OCI-LY1 (cell line): ENCODE measurements around the gene RAB3C.

ENCODE experiments used
- H2AFZ ChIP-seq: fragments of 200-600 bp; sonication (generic), shearing (Covaris generic); 2 replicates; pipeline ENCODE4 v1.6.0; 2014; ENCODE audit warnings: antibody characterized with exemption, mild to moderate bottlenecking, low read length
- H3F3A ChIP-seq: fragments of 200-600 bp; sonication (generic), shearing (Covaris generic); 2 replicates; pipeline ENCODE4 v1.6.0; 2014; ENCODE audit warnings: mild to moderate bottlenecking, antibody characterized with exemption, low read length, moderate library complexity; ENCODE audit not compliant: insufficient read depth
- H3K27ac ChIP-seq: fragments of 200-600 bp; sonication (generic); 2 replicates; pipeline ENCODE4 v1.5.1; 2014; ENCODE audit warnings: low read length, mixed run types, mild to moderate bottlenecking, low read depth; ENCODE audit not compliant: poor library complexity, severe bottlenecking
- H3K27me3 ChIP-seq: fragments of 200-600 bp; sonication (generic); 2 replicates; pipeline ENCODE4 v1.6.0; 2014; ENCODE audit warnings: antibody characterized with exemption, mild to moderate bottlenecking, low read length, moderate library complexity; ENCODE audit not compliant: insufficient read depth
- H3K36me3 ChIP-seq: fragments of 200-600 bp; sonication (generic); 2 replicates; pipeline ENCODE4 v1.6.1; 2014; ENCODE audit warnings: mild to moderate bottlenecking, antibody characterized with exemption, low read length, moderate library complexity, mixed read lengths; ENCODE audit not compliant: insufficient read depth
- H3K4me1 ChIP-seq: fragments of 200-600 bp; sonication (generic); 2 replicates; pipeline ENCODE4 v1.5.1; 2014; ENCODE audit warnings: mild to moderate bottlenecking, low read length, moderate library complexity; ENCODE audit not compliant: insufficient read depth, severe bottlenecking
- H3K4me2 ChIP-seq: fragments of 200-600 bp; sonication (generic), shearing (Covaris generic); 2 replicates; pipeline ENCODE4 v1.6.1; 2014; ENCODE audit warnings: low read length
- H3K4me3 ChIP-seq: fragments of 200-600 bp; sonication (generic); 2 replicates; pipeline ENCODE4 v1.5.1; 2014; ENCODE audit warnings: low read length, low read depth, mild to moderate bottlenecking, mixed read lengths; ENCODE audit not compliant: poor library complexity, severe bottlenecking
- H3K79me2 ChIP-seq: fragments of 200-600 bp; shearing (Covaris generic); 2 replicates; pipeline ENCODE4 v1.6.1; 2016; ENCODE audit warnings: mixed run types, low read length, mixed read lengths; ENCODE audit not compliant: insufficient read depth
- H3K9ac ChIP-seq: fragments of 200-600 bp; sonication (generic), shearing (Covaris generic); 2 replicates; pipeline ENCODE4 v1.6.1; 2014; ENCODE audit warnings: mild to moderate bottlenecking, low read length, mixed read lengths
- H3K9me2 ChIP-seq: fragments of 200-600 bp; sonication (generic), shearing (Covaris generic); 2 replicates; pipeline ENCODE4 v1.6.1; 2014; ENCODE audit warnings: low read depth, mild to moderate bottlenecking, low read length, mixed read lengths
- H3K9me3 ChIP-seq: fragments of 200-600 bp; shearing (Covaris generic); 2 replicates; pipeline ENCODE4 v1.6.1; 2014; ENCODE audit warnings: low read length, mixed read lengths
- H4K20me1 ChIP-seq: fragments of 200-600 bp; sonication (generic), shearing (Covaris generic); 2 replicates; pipeline ENCODE4 v1.6.0; 2016; ENCODE audit warnings: mild to moderate bottlenecking, low read length; ENCODE audit not compliant: insufficient read depth
- CTCF ChIP-seq: fragments of 200-600 bp; sonication (generic), shearing (Covaris generic); IDR thresholded peaks from 2 replicates; pipeline ENCODE4 v1.5.1; 2017; ENCODE audit warnings: mild to moderate bottlenecking, antibody characterized with exemption, low read length, moderate library complexity, mixed read lengths
- EZH2 ChIP-seq: fragments of 200-600 bp; sonication (generic), shearing (Covaris generic); IDR thresholded peaks from 2 replicates; pipeline ENCODE4 v1.8.0; 2017; ENCODE audit warnings: borderline replicate concordance, mixed run types, mild to moderate bottlenecking, antibody characterized with exemption, low read length, moderate library complexity, mixed read lengths

RAB3C gene

GRCh38 chr5:58838729-58839128, 255.9 kb downstream of the RAB3C start:
- Histone ChIP-seq H3K9me3 (no peaks in the 10 kb centered on the region), H3K27me3 (no peaks in the 10 kb centered on the region), H4K20me1 (no peaks in the 10 kb centered on the region), H3K79me2 (no peaks in the 10 kb centered on the region), H3K4me1 (no peaks in the 10 kb centered on the region), H3K4me3 (no peak overlapping the region), H3K27ac (no peak overlapping the region), H3K4me2 (no peak overlapping the region), H3K36me3 (no peaks in the 10 kb centered on the region), H3F3A (no peaks in the 10 kb centered on the region), H3K9ac (no peak overlapping the region), H2AFZ (no peak overlapping the region), H3K9me2 (no peaks in the 10 kb centered on the region)
- TF ChIP-seq EZH2 (no peak), CTCF (no peak)

GRCh38 chr5:58842852-58843251, 260.0 kb downstream of the RAB3C start:
- H3K4me3 ChIP-seq: no peak overlapping the region
- no peak overlapping the region for H3K4me2 ChIP-seq
- H4K20me1 ChIP-seq: no peaks in the 10 kb centered on the region
- H3K27me3 ChIP-seq: no peaks in the 10 kb centered on the region
- H3K9me3 ChIP-seq: no peaks in the 10 kb centered on the region
- no peaks in the 10 kb centered on the region for H3F3A ChIP-seq
- H3K36me3 ChIP-seq: no peaks in the 10 kb centered on the region
- H2AFZ ChIP-seq: no peak overlapping the region
- no peak for TF ChIP-seq EZH2
- H3K79me2 ChIP-seq: no peaks in the 10 kb centered on the region
- no peaks in the 10 kb centered on the region for H3K9me2 ChIP-seq
- H3K27ac ChIP-seq: no peak overlapping the region
- no peak overlapping the region for H3K9ac ChIP-seq
- no peaks in the 10 kb centered on the region for H3K4me1 ChIP-seq

- H3K79me2 ChIP-seq: no peaks in the 10 kb centered on the region
- no peaks in the 10 kb centered on the region for H3K27me3 ChIP-seq
- no peaks in the 10 kb centered on the region for H3K36me3 ChIP-seq
- no peak overlapping the region for H3K4me3 ChIP-seq
- no peak overlapping the region for H3K9ac ChIP-seq
- H3K4me1 ChIP-seq: no peaks in the 10 kb centered on the region
- no peak overlapping the region for H3K27ac ChIP-seq
- H3K9me2 ChIP-seq: no peaks in the 10 kb centered on the region
- H3K4me2 ChIP-seq: no peak overlapping the region
- H4K20me1 ChIP-seq: no peaks in the 10 kb centered on the region
- no peaks in the 10 kb centered on the region for H3F3A ChIP-seq
- H2AFZ ChIP-seq: no peak overlapping the region
- H3K9me3 ChIP-seq: no peaks in the 10 kb centered on the region
- TF ChIP-seq CTCF (no peak), EZH2 (no peak)
These were observed 261.5 kb downstream of the RAB3C start for GRCh38 chr5:58844395-58844794.

- no peaks in the 10 kb centered on the region for H3K9me3 ChIP-seq
- H3K4me2 ChIP-seq: no peak overlapping the region
- H3K4me1 ChIP-seq: no peaks in the 10 kb centered on the region
- no peak for TF ChIP-seq EZH2
- TF ChIP-seq CTCF: no peak
- H3K27me3 ChIP-seq: no peaks in the 10 kb centered on the region
- H3K27ac ChIP-seq: no peak overlapping the region
- no peak overlapping the region for H3K9ac ChIP-seq
- no peaks in the 10 kb centered on the region for H3K79me2 ChIP-seq
- H3K36me3 ChIP-seq: no peaks in the 10 kb centered on the region
- H3F3A ChIP-seq: no peaks in the 10 kb centered on the region
- H4K20me1 ChIP-seq: no peaks in the 10 kb centered on the region
- no peak overlapping the region for H2AFZ ChIP-seq
- no peak overlapping the region for H3K4me3 ChIP-seq
- no peaks in the 10 kb centered on the region for H3K9me2 ChIP-seq
These were observed 264.2 kb downstream of the RAB3C start for GRCh38 chr5:58847041-58847440.
